GM10266 (cell line): ENCODE measurements around the gene ZNF396.

Experiments
- DNase-seq: peaks from one replicate; pipeline ENCODE4 v3.0.0; 2012; ENCODE audit errors: extremely low spot score
- CTCF ChIP-seq: IDR thresholded peaks from 2 replicates; pipeline ENCODE4 v1.5.1; 2012; ENCODE audit warnings: mild to moderate bottlenecking, low read depth; ENCODE audit not compliant: control insufficient read depth, insufficient read depth; ENCODE audit errors: missing control alignments

The ZNF396 gene

GRCh38 chr18:35335866-35336265 is 41.3 kb downstream of the ZNF396 start:
- TF ChIP-seq CTCF = no peak
- no peak for DNase-seq

- TF ChIP-seq CTCF = no peak
- no peak for DNase-seq
Measured at GRCh38 chr18:35334821-35335220, 42.3 kb downstream of the ZNF396 start.

GRCh38 chr18:35334212-35334611 is 42.9 kb downstream of the ZNF396 start:
- DNase-seq = no peak
- no peak for TF ChIP-seq CTCF

GRCh38 chr18:35331367-35332087 is 45.6 kb downstream of the ZNF396 start:
- no peak for TF ChIP-seq CTCF
- no peak for DNase-seq

- TF ChIP-seq CTCF = no peak
- DNase-seq = no peak
Measured at GRCh38 chr18:35328868-35329267, 48.3 kb downstream of the ZNF396 start.

- no peak for TF ChIP-seq CTCF
- no peak for DNase-seq
Measured at GRCh38 chr18:35326695-35327387, 50.3 kb downstream of the ZNF396 start.
